Prostate gland (tissue), 2 donors: ENCODE results near the gene FAM78A. TPM values are rescaled to one million over a fixed set of nuclear protein-coding genes. Genes with fewer than 3 reads are reported as not detected.
A peak's percentile ranks its signal among the peaks of the same experiment; 100 is the strongest.

Experiments used
- DNase-seq: peaks from one replicate; pipeline ENCODE4 v3.0.0-alpha.2; 2019; ENCODE audit warnings: low spot score
- H3K27ac ChIP-seq, 2 donors: fragments of 200-600 bp; sonication (generic); 2 replicates each; pipeline ENCODE4 v1.5.1; 2017 to 2019
- H3K27me3 ChIP-seq: fragments of 200-600 bp; sonication (generic); replicated peaks from 2 replicates; pipeline ENCODE4 v1.5.1; 2019; ENCODE audit not compliant: insufficient read depth
- H3K36me3 ChIP-seq, 2 donors: fragments of 200-600 bp; sonication (generic); 1 replicate in 1 of 2; 2 replicates in 1 of 2; pipeline versions ENCODE4 v1.5.1 to v1.8.1; 2017 to 2019
- H3K4me1 ChIP-seq: fragments of 200-600 bp; sonication (generic); replicated peaks from 2 replicates; pipeline ENCODE4 v1.5.1; 2019
- H3K4me3 ChIP-seq, 2 donors: fragments of 200-600 bp; sonication (generic); 2 replicates each; pipeline ENCODE4 v1.5.1; 2017 to 2019
- H3K9me3 ChIP-seq: fragments of 200-600 bp; sonication (generic); 2 replicates; pipeline ENCODE4 v1.5.1; 2017
- POLR2A ChIP-seq: fragments of 450-650 bp; IDR thresholded peaks from one replicate; pipeline ENCODE4 v1.6.1; 2016; ENCODE audit warnings: antibody characterized with exemption, mild to moderate bottlenecking
- POLR2AphosphoS5 ChIP-seq: sonication (generic); formaldehyde crosslinking; IDR thresholded peaks from one replicate; pipeline ENCODE4 v1.6.1; 2017; ENCODE audit warnings: antibody characterized with exemption
- WGBS: methylation state at CpG from one replicate; pipeline ENCODE4 v1.1.5; 2018; 5-methylcytosine and 5-hydroxymethylcytosine counted together
- intact Hi-C: fragments of 100-400 bp; cut with DNase I; formaldehyde crosslinking; loops from one replicate; pipeline ENCODE4 v1.14.2; 2022
- total RNA-seq, 2 donors: library from RNA; depleted of rRNA; stranded (reverse); fragments of >200 nt; gene quantifications; one replicate each; pipeline ENCODE4 v1.1.0, GENCODE V29; 2016
- TF ChIP-seq, protein P1 (sequence below), 4 experiments: fragments of 200-600 bp in 2 of 4; fragments of 450-650 bp in 2 of 4; sonication (generic) in 2 of 4; IDR thresholded peaks; 1 replicate in 3 of 4; 2 replicates in 1 of 4; pipeline ENCODE4 v1.5.1; 2016 to 2019; ENCODE audit warnings: antibody characterized with exemption in 4 of 4, mild to moderate bottlenecking in 2 of 4, moderate library complexity in 2 of 4

Gene FAM78A
- total RNA-seq, 2 donors from 2014 or later: 0.73 to 16.4 TPM

DNA sequence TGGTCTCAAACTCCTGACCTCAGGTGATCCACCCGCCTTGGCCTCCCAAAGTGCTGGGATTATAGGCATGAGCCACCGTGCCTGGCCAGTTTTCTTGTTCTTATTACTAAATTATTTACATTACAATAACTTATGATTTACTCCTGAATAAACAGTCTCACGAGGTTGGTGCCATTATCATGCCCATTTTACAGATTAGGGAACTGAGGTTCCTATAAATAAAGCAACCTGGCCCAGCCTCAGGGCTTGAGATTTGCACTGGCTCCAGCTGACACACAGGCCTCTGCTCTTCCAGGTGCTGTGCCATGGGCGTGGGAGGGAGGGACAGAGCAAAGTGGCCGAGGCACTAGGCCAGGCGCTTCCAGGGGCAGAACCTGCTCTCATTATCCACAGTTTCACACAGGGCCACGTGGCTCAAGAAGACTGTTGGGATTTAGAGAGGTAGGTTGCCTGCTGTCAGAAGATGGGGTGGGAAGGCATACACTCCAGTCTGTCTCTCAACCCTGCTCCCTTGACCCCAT lies 15.5 kb upstream of the FAM78A start:
- H3K9me3 ChIP-seq: no peaks in the 10 kb centered on the region
- no peak for DNase-seq
- 86% methylated on average over 7 of the region's 7 CpGs for WGBS
- no peak overlapping the region for H3K4me3 ChIP-seq
- H3K27me3 ChIP-seq: no peaks in the 10 kb centered on the region
- H3K36me3 ChIP-seq: no peaks in the 10 kb centered on the region
- H3K4me1 ChIP-seq: no peaks in the 10 kb centered on the region
- no peak overlapping the region for H3K27ac ChIP-seq
- TF ChIP-seq POLR2AphosphoS5: no peak
- TF ChIP-seq, protein P1, sequence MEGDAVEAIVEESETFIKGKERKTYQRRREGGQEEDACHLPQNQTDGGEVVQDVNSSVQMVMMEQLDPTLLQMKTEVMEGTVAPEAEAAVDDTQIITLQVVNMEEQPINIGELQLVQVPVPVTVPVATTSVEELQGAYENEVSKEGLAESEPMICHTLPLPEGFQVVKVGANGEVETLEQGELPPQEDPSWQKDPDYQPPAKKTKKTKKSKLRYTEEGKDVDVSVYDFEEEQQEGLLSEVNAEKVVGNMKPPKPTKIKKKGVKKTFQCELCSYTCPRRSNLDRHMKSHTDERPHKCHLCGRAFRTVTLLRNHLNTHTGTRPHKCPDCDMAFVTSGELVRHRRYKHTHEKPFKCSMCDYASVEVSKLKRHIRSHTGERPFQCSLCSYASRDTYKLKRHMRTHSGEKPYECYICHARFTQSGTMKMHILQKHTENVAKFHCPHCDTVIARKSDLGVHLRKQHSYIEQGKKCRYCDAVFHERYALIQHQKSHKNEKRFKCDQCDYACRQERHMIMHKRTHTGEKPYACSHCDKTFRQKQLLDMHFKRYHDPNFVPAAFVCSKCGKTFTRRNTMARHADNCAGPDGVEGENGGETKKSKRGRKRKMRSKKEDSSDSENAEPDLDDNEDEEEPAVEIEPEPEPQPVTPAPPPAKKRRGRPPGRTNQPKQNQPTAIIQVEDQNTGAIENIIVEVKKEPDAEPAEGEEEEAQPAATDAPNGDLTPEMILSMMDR (IDR thresholded peaks at IDR 0.05): no peak
- no peak for TF ChIP-seq POLR2A
- intact Hi-C loops: no loop called here

DNA sequence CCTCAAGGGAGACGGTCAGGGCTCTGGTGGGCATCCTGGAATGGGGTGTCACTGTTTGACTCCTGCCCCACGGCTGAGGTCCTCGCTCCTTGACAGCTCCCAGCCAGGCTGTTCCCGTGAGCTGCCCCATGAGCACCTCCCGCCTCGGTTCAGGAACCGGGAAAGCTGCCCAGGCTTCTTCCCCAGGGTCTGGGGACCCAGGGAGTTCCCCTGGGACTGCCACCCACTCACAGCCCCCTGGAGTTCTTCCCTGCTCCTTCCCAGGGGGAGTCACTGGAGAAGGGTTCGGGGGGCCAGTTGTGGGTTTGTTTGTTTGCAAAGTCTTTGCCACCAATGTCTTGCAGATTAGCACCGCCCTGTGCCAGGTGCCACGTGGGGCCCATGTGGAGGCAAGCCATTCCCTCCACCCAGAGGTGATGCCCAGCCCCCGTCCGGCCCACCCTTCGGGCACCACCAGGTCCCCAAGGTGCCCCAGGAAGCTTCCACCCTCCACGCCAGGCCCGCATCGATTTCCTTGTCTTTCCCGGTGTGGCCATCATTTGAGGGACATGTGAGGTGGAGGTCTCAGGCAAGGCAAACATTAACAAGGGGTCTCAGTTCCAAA lies 14.6 kb upstream of the FAM78A start:
- 84% methylated on average over 15 of the region's 17 CpGs for WGBS
- Histone ChIP-seq H3K36me3 (no peaks in the 10 kb centered on the region), H3K4me1 (no peaks in the 10 kb centered on the region), H3K27me3 (no peaks in the 10 kb centered on the region), H3K4me3 (peak overlapping the region in 1 of 2 donors; percentile 24), H3K9me3 (no peaks in the 10 kb centered on the region), H3K27ac (no peak overlapping the region)
- no peak for DNase-seq
- intact Hi-C loops: no loop called here
- TF ChIP-seq, protein P1 (IDR thresholded peaks at IDR 0.05): no peak
- TF ChIP-seq POLR2AphosphoS5 (no peak), POLR2A (no peak)

DNA sequence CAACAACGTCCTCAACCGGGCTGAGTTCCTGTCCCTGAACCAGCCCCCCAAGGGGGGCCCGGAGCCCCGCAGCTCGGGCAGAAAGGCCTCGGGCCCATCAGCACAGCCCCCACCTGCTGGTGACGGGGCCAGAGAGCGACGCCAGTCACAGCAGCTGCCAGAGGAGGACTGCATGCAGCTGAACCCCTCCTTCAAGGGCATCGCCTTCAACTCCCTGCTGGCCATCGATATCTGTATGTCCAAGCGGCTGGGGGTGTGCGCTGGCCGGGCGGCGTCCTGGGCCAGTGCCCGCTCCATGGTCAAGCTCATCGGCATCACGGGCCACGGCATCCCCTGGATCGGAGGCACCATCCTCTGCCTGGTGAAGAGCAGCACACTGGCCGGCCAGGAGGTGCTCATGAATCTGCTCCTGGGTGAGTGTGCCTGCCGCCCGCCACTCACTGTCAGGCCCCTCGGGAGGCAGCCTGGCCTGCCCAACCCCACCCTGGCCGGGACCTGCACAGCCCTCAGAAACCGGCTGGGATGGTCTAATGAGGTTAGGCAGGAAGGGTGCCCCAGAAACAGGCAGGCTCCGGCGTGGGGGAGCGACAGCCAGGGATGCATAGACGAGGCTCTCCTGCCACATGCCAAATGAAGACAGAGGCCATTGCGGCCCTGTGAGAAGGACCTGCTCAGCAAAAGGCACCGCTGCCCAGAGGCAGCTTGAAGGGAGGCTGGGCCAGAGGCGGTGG lies 13.9 kb upstream of the FAM78A start:
- DNase-seq: no peak
- 77% methylated on average over 28 of the region's 34 CpGs for WGBS
- Histone ChIP-seq H3K27ac (peak overlapping the region in 1 of 2 donors; percentile 33), H3K4me1 (no peaks in the 10 kb centered on the region), H3K36me3 (no peaks in the 10 kb centered on the region), H3K27me3 (no peaks in the 10 kb centered on the region), H3K9me3 (no peaks in the 10 kb centered on the region), H3K4me3 (peak overlapping the region; percentile 17 to 24)
- intact Hi-C loops: no loop called here
- TF ChIP-seq, protein P1 (IDR thresholded peaks at IDR 0.05): no peak
- TF ChIP-seq POLR2A (no peak), POLR2AphosphoS5 (no peak)

GRCh38 chr9:131289301-131290035 lies 13.2 kb upstream of the FAM78A start, which contains the start of gene PLPP7:
TSS of gene PLPP7 (plus strand) at chr9:131289723. CDS start at chr9:131289998, 275 bp downstream.
- H3K4me1 ChIP-seq: no peaks in the 10 kb centered on the region
- 57% methylated on average over 28 of the region's 28 CpGs for WGBS
- H3K27me3 ChIP-seq: no peaks in the 10 kb centered on the region
- H3K27ac ChIP-seq: peak within 1 kb of the TSS in 1 of 2 donors; percentile 33
- no peaks in the 10 kb centered on the region for H3K9me3 ChIP-seq
- H3K36me3 ChIP-seq: no peaks in the 10 kb centered on the region
- DNase-seq: no peak
- no peak for TF ChIP-seq POLR2AphosphoS5
- no peak for TF ChIP-seq POLR2A
- TF ChIP-seq, protein P1 (IDR thresholded peaks at IDR 0.05): no peak
- intact Hi-C loops: no loop called here
- peak within 1 kb of the TSS; percentile 17 to 24 for H3K4me3 ChIP-seq
